ENCODE results near the gene DDAH2. TPM values are rescaled to one million over a fixed set of nuclear protein-coding genes. Genes with fewer than 3 reads are reported as not detected.

The DDAH2 gene
- total RNA-seq, 1 donor from 2014 or later = 67.0 TPM

- TF ChIP-seq, protein P1, sequence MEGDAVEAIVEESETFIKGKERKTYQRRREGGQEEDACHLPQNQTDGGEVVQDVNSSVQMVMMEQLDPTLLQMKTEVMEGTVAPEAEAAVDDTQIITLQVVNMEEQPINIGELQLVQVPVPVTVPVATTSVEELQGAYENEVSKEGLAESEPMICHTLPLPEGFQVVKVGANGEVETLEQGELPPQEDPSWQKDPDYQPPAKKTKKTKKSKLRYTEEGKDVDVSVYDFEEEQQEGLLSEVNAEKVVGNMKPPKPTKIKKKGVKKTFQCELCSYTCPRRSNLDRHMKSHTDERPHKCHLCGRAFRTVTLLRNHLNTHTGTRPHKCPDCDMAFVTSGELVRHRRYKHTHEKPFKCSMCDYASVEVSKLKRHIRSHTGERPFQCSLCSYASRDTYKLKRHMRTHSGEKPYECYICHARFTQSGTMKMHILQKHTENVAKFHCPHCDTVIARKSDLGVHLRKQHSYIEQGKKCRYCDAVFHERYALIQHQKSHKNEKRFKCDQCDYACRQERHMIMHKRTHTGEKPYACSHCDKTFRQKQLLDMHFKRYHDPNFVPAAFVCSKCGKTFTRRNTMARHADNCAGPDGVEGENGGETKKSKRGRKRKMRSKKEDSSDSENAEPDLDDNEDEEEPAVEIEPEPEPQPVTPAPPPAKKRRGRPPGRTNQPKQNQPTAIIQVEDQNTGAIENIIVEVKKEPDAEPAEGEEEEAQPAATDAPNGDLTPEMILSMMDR (IDR thresholded peaks at IDR 0.05) = no peak
- no peak overlapping the region for H3K4me3 ChIP-seq
- H3K4me1 ChIP-seq = peaks cover 17% of the 10 kb centered on the region
- intact Hi-C loops (cut with DNase I) = no loop called here
- no peaks in the 10 kb centered on the region for H3K9me3 ChIP-seq
- H3K36me3 ChIP-seq = no peaks in the 10 kb centered on the region
- H3K27me3 ChIP-seq (ENCODE audit: low read depth) = no peaks in the 10 kb centered on the region
- ATAC-seq (peak; percentile 40 to 54), DNase-seq (no peak)
- peak overlapping the region; percentile 36 for H3K27ac ChIP-seq
Observed at GRCh38 chr6:31768363-31769257, 39.5 kb upstream of the DDAH2 start.

GRCh38 chr6:31767096-31767645 lies 38.1 kb upstream of the DDAH2 start:
- ATAC-seq = no peak
- Histone ChIP-seq H3K9me3 (no peaks in the 10 kb centered on the region), H3K36me3 (no peaks in the 10 kb centered on the region), H3K27ac (no peak overlapping the region), H3K4me3 (no peak overlapping the region), H3K27me3 (ENCODE audit: low read depth) (no peaks in the 10 kb centered on the region), H3K4me1 (peaks cover 17% of the 10 kb centered on the region)
- intact Hi-C loops (cut with DNase I) = no loop called here
- TF ChIP-seq, protein P1 (IDR thresholded peaks at IDR 0.05) = no peak
- no peak for DNase-seq

GRCh38 chr6:31765910-31766794 lies 37.1 kb upstream of the DDAH2 start:
- peak in 1 of 2 donors; percentile 27 for ATAC-seq
- no peak for DNase-seq
- H3K4me1 ChIP-seq = peaks cover 17% of the 10 kb centered on the region
- no peaks in the 10 kb centered on the region for H3K27me3 ChIP-seq (ENCODE audit: low read depth)
- H3K36me3 ChIP-seq = no peaks in the 10 kb centered on the region
- no peaks in the 10 kb centered on the region for H3K9me3 ChIP-seq
- peak overlapping the region; percentile 27 for H3K4me3 ChIP-seq
- no peak overlapping the region for H3K27ac ChIP-seq
- TF ChIP-seq, protein P1 (IDR thresholded peaks at IDR 0.05) = no peak
- intact Hi-C loops (cut with DNase I) = no loop called here

DNA sequence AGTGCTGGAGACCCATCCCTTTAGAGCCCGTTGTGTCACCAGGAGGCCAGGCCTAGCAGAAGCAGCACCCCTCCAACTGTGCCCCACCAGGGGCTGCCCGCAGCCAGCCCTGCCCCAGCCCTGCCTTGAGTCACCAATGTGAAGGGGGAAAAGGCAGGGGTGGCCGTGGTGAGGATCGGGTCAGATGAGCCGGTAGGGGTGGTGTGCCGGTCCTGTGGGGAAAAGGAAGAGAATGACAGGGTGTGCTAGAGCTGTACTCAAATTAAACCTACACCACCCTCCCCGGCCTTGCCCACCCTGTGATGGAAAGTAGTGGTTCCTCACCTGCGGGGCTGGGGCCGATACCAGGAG lies 36.4 kb upstream of the DDAH2 start:
- Histone ChIP-seq H3K9me3 (no peaks in the 10 kb centered on the region), H3K4me1 (peaks cover 17% of the 10 kb centered on the region), H3K27ac (no peak overlapping the region), H3K27me3 (ENCODE audit: low read depth) (no peaks in the 10 kb centered on the region), H3K36me3 (no peaks in the 10 kb centered on the region), H3K4me3 (no peak overlapping the region)
- intact Hi-C loops (cut with DNase I) = no loop called here
- TF ChIP-seq, protein P1 (IDR thresholded peaks at IDR 0.05) = no peak
- DNase-seq (no peak), ATAC-seq (no peak)

- TF ChIP-seq, protein P1 (IDR thresholded peaks at IDR 0.05) = no peak
- Histone ChIP-seq H3K36me3 (no peaks in the 10 kb centered on the region), H3K4me3 (no peak overlapping the region), H3K9me3 (no peaks in the 10 kb centered on the region), H3K4me1 (peaks cover 9% of the 10 kb centered on the region), H3K27ac (no peak overlapping the region), H3K27me3 (ENCODE audit: low read depth) (no peaks in the 10 kb centered on the region)
- intact Hi-C loops (cut with DNase I) = no loop called here
- no peak for DNase-seq
- no peak for ATAC-seq
Observed at GRCh38 chr6:31764198-31764597, 35.1 kb upstream of the DDAH2 start.
